Caco-2 (cell line): Measurements from ENCODE around the gene SLC30A4. TPM values are rescaled to one million over a fixed set of nuclear protein-coding genes. Genes with fewer than 3 reads are reported as not detected.

Source experiments
- BruUV-seq: library from RNA; stranded (reverse); fragments of 400-500 nt; replicated peaks from 2 replicates; lab custom pipeline; 2021; lab: Mats Ljungman, UMichigan
- CTCF ChIA-PET: fragments of 300-600 bp; sonication (Branson Sonifier 250); formaldehyde crosslinking; loops from one replicate; lab custom pipeline; 2022; ENCODE audit warnings: antibody characterized with exemption; lab: Charles Lee
- POLR2A ChIA-PET: fragments of 300-600 bp; sonication (Branson Sonifier 250); formaldehyde crosslinking; loops from one replicate; lab custom pipeline; 2022; ENCODE audit warnings: antibody characterized with exemption; lab: Charles Lee
- DNase-seq, 2 experiments: peaks; one replicate each; pipeline versions ENCODE4 v3.0.0 to v3.0.0-alpha.2; 2020 to 2022
- H3K27me3 ChIP-seq: replicated peaks from 2 replicates; pipeline ENCODE4 v1.6.0; 2011; ENCODE audit warnings: low read length; ENCODE audit not compliant: control insufficient read depth, insufficient read depth
- H3K36me3 ChIP-seq: 2 replicates; pipeline ENCODE4 v1.5.1; 2011; ENCODE audit warnings: low read length; ENCODE audit not compliant: control insufficient read depth, insufficient read depth
- H3K4me1 ChIP-seq: fragments of 250-450 bp; sonication (Bioruptor Pico); 2 replicates; pipeline ENCODE4 v1.5.1; 2020; ENCODE audit warnings: mild to moderate bottlenecking
- H3K4me3 ChIP-seq: 2 replicates; pipeline ENCODE4 v1.5.1; 2011; ENCODE audit warnings: low read depth, mild to moderate bottlenecking, control low read depth, low read length
- H3K9me3 ChIP-seq: fragments of 250-450 bp; sonication (Bioruptor Pico); 2 replicates; pipeline ENCODE4 v1.5.1; 2020; ENCODE audit warnings: mild to moderate bottlenecking, moderate library complexity
- H3K27ac Mint-ChIP-seq: one replicate; pipeline ENCODE4 v1.8.0; 2022; ENCODE audit warnings: mixed read lengths; ENCODE audit not compliant: unreplicated experiment
- H3K27me3 Mint-ChIP-seq: one replicate; pipeline ENCODE4 v1.8.0; 2022; ENCODE audit warnings: mixed read lengths; ENCODE audit not compliant: insufficient read depth, unreplicated experiment
- H3K36me3 Mint-ChIP-seq: one replicate; pipeline ENCODE4 v1.8.0; 2022; ENCODE audit warnings: mild to moderate bottlenecking, mixed read lengths; ENCODE audit not compliant: insufficient read depth, unreplicated experiment
- H3K4me1 Mint-ChIP-seq: one replicate; pipeline ENCODE4 v1.8.0; 2022; ENCODE audit warnings: low read depth, mixed read lengths; ENCODE audit not compliant: unreplicated experiment
- H3K4me3 Mint-ChIP-seq: one replicate; pipeline ENCODE4 v1.8.0; 2022; ENCODE audit warnings: mild to moderate bottlenecking, moderate library complexity, mixed read lengths; ENCODE audit not compliant: unreplicated experiment
- H3K9me3 Mint-ChIP-seq: one replicate; pipeline ENCODE4 v1.8.0; 2022; ENCODE audit warnings: mixed read lengths; ENCODE audit not compliant: unreplicated experiment
- CTCF ChIP-seq, 2 experiments: fragments of 200-600 bp in 1 of 2; IDR thresholded peaks; 1 replicate in 1 of 2; 2 replicates in 1 of 2; pipeline versions ENCODE4 v1.5.1 to v1.8.0; 2011 to 2022; ENCODE audit warnings: antibody characterized with exemption in 1 of 2, control low read depth in 1 of 2, inconsistent platforms in 1 of 2, low read depth in 1 of 2, low read length in 1 of 2, mild to moderate bottlenecking in 1 of 2, moderate library complexity in 1 of 2; ENCODE audit not compliant: insufficient read depth in 1 of 2, severe bottlenecking in 1 of 2, unreplicated experiment in 1 of 2
- intact Hi-C: fragments of 100-400 bp; cut with micrococcal nuclease; formaldehyde crosslinking; loops from one replicate; pipeline ENCODE4 v1.10.0; 2022; ENCODE audit not compliant: unreplicated experiment
- total RNA-seq: library from RNA; stranded (reverse); gene quantifications from 2 replicates; pipeline ENCODE4 v1.2.3, GENCODE V29; 2022

SLC30A4 gene
- total RNA-seq, 1 experiment from 2014 or later = 0.61 TPM

- no TSS peak for BruUV-seq
- H3K36me3 Mint-ChIP-seq = no peaks in the 10 kb centered on the region
- H3K27me3 Mint-ChIP-seq = no peaks in the 10 kb centered on the region
- H3K4me3 ChIP-seq = no peak overlapping the region
- no peaks in the 10 kb centered on the region for H3K36me3 ChIP-seq
- no peaks in the 10 kb centered on the region for H3K4me1 ChIP-seq
- no peaks in the 10 kb centered on the region for H3K4me1 Mint-ChIP-seq
- ChIA-PET POLR2A (no interaction called here), CTCF (no interaction called here)
- no peak overlapping the region for H3K4me3 Mint-ChIP-seq
- intact Hi-C loops = no loop called here
- TF ChIP-seq CTCF (IDR thresholded peaks at IDR 0.05; ENCODE audit: insufficient read depth in 1 of 2, low read depth in 1 of 2, low read length in 1 of 2, severe bottlenecking in 1 of 2, unreplicated experiment in 1 of 2) = no peak
- DNase-seq = no peak
- H3K27ac Mint-ChIP-seq = no peak overlapping the region
- no peaks in the 10 kb centered on the region for H3K27me3 ChIP-seq
- H3K9me3 Mint-ChIP-seq = no peaks in the 10 kb centered on the region
- no peaks in the 10 kb centered on the region for H3K9me3 ChIP-seq
Observed at GRCh38 chr15:45486317-45486716, 36.2 kb downstream of the SLC30A4 start.

DNA sequence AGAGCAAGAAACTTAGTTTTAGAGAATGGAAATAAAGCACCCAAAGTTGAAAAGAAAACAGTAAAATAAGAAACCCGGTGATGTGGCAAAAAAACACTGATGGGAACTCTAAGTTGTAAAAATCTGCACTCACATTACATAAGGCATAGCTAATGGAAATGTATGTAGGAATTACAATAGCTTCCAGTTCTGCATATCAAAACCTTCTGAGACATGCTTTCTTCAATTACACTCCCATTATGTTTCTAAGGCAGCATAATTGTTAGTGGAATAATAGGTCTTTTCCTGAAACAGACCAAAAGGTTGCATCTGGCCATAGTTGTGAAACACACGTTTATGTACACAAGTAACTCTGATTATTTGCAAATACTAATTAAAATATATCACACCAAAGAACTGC is 41.4 kb downstream of the SLC30A4 start:
- Mint-ChIP-seq H3K27ac (no peak overlapping the region), H3K36me3 (no peaks in the 10 kb centered on the region), H3K4me1 (no peaks in the 10 kb centered on the region), H3K27me3 (no peaks in the 10 kb centered on the region), H3K4me3 (no peak overlapping the region), H3K9me3 (no peaks in the 10 kb centered on the region)
- H3K27me3 ChIP-seq = no peaks in the 10 kb centered on the region
- H3K36me3 ChIP-seq = no peaks in the 10 kb centered on the region
- no peak for TF ChIP-seq CTCF (IDR thresholded peaks at IDR 0.05; ENCODE audit: insufficient read depth in 1 of 2, low read depth in 1 of 2, low read length in 1 of 2, severe bottlenecking in 1 of 2, unreplicated experiment in 1 of 2)
- peaks cover 5% of the 10 kb centered on the region; the same call in 1 of the 2 replicates for H3K4me1 ChIP-seq
- no peak overlapping the region for H3K4me3 ChIP-seq
- POLR2A ChIA-PET = interaction anchor here (0.5 kb wide), 1 partner anchor 106 kb away, joined by 5 read pairs; the partner anchor contains the start of gene BLOC1S6
- intact Hi-C loops = no loop called here
- CTCF ChIA-PET = no interaction called here
- no TSS peak for BruUV-seq
- DNase-seq = no peak
- H3K9me3 ChIP-seq = no peaks in the 10 kb centered on the region

- Mint-ChIP-seq H3K27me3 (no peaks in the 10 kb centered on the region), H3K4me3 (no peak overlapping the region), H3K36me3 (no peaks in the 10 kb centered on the region), H3K9me3 (no peaks in the 10 kb centered on the region), H3K4me1 (peaks cover 16% of the 10 kb centered on the region), H3K27ac (no peak overlapping the region)
- no TSS peak for BruUV-seq
- Histone ChIP-seq H3K4me1 (peaks cover 28% of the 10 kb centered on the region), H3K27me3 (no peaks in the 10 kb centered on the region), H3K9me3 (no peaks in the 10 kb centered on the region), H3K36me3 (no peaks in the 10 kb centered on the region), H3K4me3 (no peak overlapping the region)
- DNase-seq = no peak
- TF ChIP-seq CTCF (IDR thresholded peaks at IDR 0.05; ENCODE audit: insufficient read depth in 1 of 2, low read depth in 1 of 2, low read length in 1 of 2, severe bottlenecking in 1 of 2, unreplicated experiment in 1 of 2) = no peak
- ChIA-PET POLR2A (no interaction called here), CTCF (no interaction called here)
- intact Hi-C loops = no loop called here
Observed at GRCh38 chr15:45476410-45476809, 46.1 kb downstream of the SLC30A4 start.
